Activated T-cell treated with anti-CD3 and anti-CD28 coated beads for 48 hours (primary cell): Measurements from ENCODE around the gene OR51T1.
"Not testable (repeated sequence)": the region's sequence is repeated elsewhere in the genome, so short reads cannot be mapped to it uniquely, and the experiment has no call there.

ENCODE experiments used
- DNase-seq: peaks from one replicate; pipeline ENCODE4 v3.0.0-alpha.2; 2020; ENCODE audit warnings: low read depth

The OR51T1 gene

GRCh38 chr11:4881860-4882500 is at the start of gene OR51T1:
Gene OR51T1, plus strand, starts transcription at chr11:4881900. Its CDS starts 0 bp downstream, at chr11:4881900.
- DNase-seq = no peak

- DNase-seq = no peak
Observed at GRCh38 chr11:4839851-4840549, 41.7 kb upstream of the OR51T1 start.

- no peak for DNase-seq
Observed at GRCh38 chr11:4848908-4849532, 32.7 kb upstream of the OR51T1 start, which contains the start of gene OR51S1. Gene OR51S1, minus strand, starts transcription at chr11:4849208. Its CDS starts 0 bp downstream, at chr11:4849208.

GRCh38 chr11:4851033-4851432 is 30.7 kb upstream of the OR51T1 start:
- DNase-seq = no peak

GRCh38 chr11:4854286-4854685 is 27.4 kb upstream of the OR51T1 start:
- DNase-seq = not testable (repeated sequence)

- DNase-seq = no peak
Observed at GRCh38 chr11:4862447-4863236, 19.1 kb upstream of the OR51T1 start.

GRCh38 chr11:4863876-4864275 is 17.8 kb upstream of the OR51T1 start:
- DNase-seq = no peak

- no peak for DNase-seq
Observed at GRCh38 chr11:4865855-4866254, 15.8 kb upstream of the OR51T1 start.

- DNase-seq = no peak
Observed at GRCh38 chr11:4881188-4881587, 512 bp upstream of the OR51T1 start.

GRCh38 chr11:4882543-4882942 is 843 bp downstream of the OR51T1 start:
- DNase-seq = no peak

GRCh38 chr11:4884361-4884760 is 2.7 kb downstream of the OR51T1 start:
- DNase-seq = no peak

- no peak for DNase-seq
Observed at GRCh38 chr11:4886186-4886585, 4.5 kb downstream of the OR51T1 start.

- no peak for DNase-seq
Observed at GRCh38 chr11:4887591-4887990, 5.9 kb downstream of the OR51T1 start.

GRCh38 chr11:4890279-4890678 is 8.6 kb downstream of the OR51T1 start:
- no peak for DNase-seq

GRCh38 chr11:4891996-4892640 is 10.4 kb downstream of the OR51T1 start:
- no peak for DNase-seq

GRCh38 chr11:4903484-4903883 is 21.8 kb downstream of the OR51T1 start, which contains the start of gene OR51A7:
Gene OR51A7, plus strand, starts transcription at chr11:4903783. Its CDS starts 3,587 bp downstream, at chr11:4907370.
- no peak for DNase-seq

- DNase-seq = no peak
Observed at GRCh38 chr11:4916581-4916980, 34.9 kb downstream of the OR51T1 start.

- DNase-seq = no peak
Observed at GRCh38 chr11:4919250-4919649, 37.5 kb downstream of the OR51T1 start, which contains the start of gene OR51G2. Gene OR51G2, minus strand, starts transcription at chr11:4919350. Its CDS starts 3,687 bp downstream, at chr11:4915663.

- no peak for DNase-seq
Observed at GRCh38 chr11:4921796-4922195, 40.1 kb downstream of the OR51T1 start.

- DNase-seq = no peak
Observed at GRCh38 chr11:4922304-4922703, 40.6 kb downstream of the OR51T1 start.

GRCh38 chr11:4924239-4924638 is 42.5 kb downstream of the OR51T1 start, which contains the start of gene OR51G1:
Gene OR51G1, minus strand, starts transcription at chr11:4924339. Its CDS starts 0 bp downstream, at chr11:4924339.
- no peak for DNase-seq
